GM12878 (cell line): ENCODE data around the gene MFAP4. TPM values are rescaled to one million over a fixed set of nuclear protein-coding genes. Genes with fewer than 3 reads are reported as not detected.

Experiments used
- ATAC-seq: fragments of 200-7000 bp; cut with Tn5 transposase; 3 replicates; pipeline ENCODE4 v1.9.1; 2020; ENCODE audit warnings: mild to moderate bottlenecking, moderate library complexity
- BruUV-seq: library from RNA; stranded (reverse); fragments of 400-500 nt; replicated peaks from 2 replicates; lab custom pipeline; 2021; lab: Mats Ljungman, UMichigan
- CTCF ChIA-PET: fragments of 300-600 bp; sonication (Branson Sonifier 250); formaldehyde crosslinking; extraction: SDS; loops from one replicate; lab custom pipeline; 2021; ENCODE audit warnings: inconsistent platforms; lab: Yijun Ruan, JAX
- POLR2A ChIA-PET: fragments of 350-600 bp; formaldehyde crosslinking; extraction: SDS; loops from one replicate; lab custom pipeline; 2021; ENCODE audit warnings: inconsistent platforms; lab: Charles Lee
- RAD21 ChIA-PET: fragments of 300-600 bp; sonication (Branson Sonifier 250); formaldehyde crosslinking; loops from one replicate; lab custom pipeline; 2023; ENCODE audit warnings: antibody characterized with exemption; ENCODE audit not compliant: unreplicated experiment; lab: Charles Lee
- SMC1A ChIA-PET: fragments of 300-600 bp; sonication (Branson Sonifier 250); formaldehyde crosslinking; loops from one replicate; lab custom pipeline; 2023; ENCODE audit not compliant: unreplicated experiment, uncharacterized antibody; lab: Charles Lee
- DNase-seq: peaks from one replicate; pipeline ENCODE4 v3.0.0-alpha.2; 2011; ENCODE audit warnings: low read depth, low spot score
- FAIRE-seq: peaks from 3 replicates; lab custom pipeline; 2011; peaks lifted over from hg19 to GRCh38; lab: Jason Lieb, UNC
- H2AFZ ChIP-seq: 2 replicates; pipeline ENCODE4 v1.6.0; 2011; ENCODE audit warnings: low read depth, low read length, control low read depth; ENCODE audit not compliant: control insufficient read depth
- H3K27ac ChIP-seq: 2 replicates; pipeline ENCODE4 v1.5.1; 2011; ENCODE audit warnings: control low read depth; ENCODE audit not compliant: control insufficient read depth, insufficient read depth
- H3K27me3 ChIP-seq, 2 experiments: replicated peaks in 1 of 2; 2 replicates each; pipeline versions ENCODE4 v1.6.0 to v1.6.1; 2011; ENCODE audit warnings: low read length in 1 of 2; ENCODE audit not compliant: control insufficient read depth in 2 of 2, insufficient read depth in 2 of 2
- H3K36me3 ChIP-seq, 2 experiments: 2 replicates each; pipeline ENCODE4 v1.5.1; 2011; ENCODE audit warnings: low read length in 1 of 2; ENCODE audit not compliant: control insufficient read depth in 2 of 2, insufficient read depth in 2 of 2
- H3K4me1 ChIP-seq: 2 replicates; pipeline ENCODE4 v1.6.1; 2011; ENCODE audit warnings: mild to moderate bottlenecking, low read length, moderate library complexity, mixed read lengths; ENCODE audit not compliant: control insufficient read depth, insufficient read depth
- H3K4me2 ChIP-seq: 2 replicates; pipeline ENCODE4 v1.6.0; 2011; ENCODE audit warnings: control low read depth; ENCODE audit not compliant: control insufficient read depth, insufficient read depth
- H3K4me3 ChIP-seq: fragments of 200-600 bp; sonication (generic); 2 replicates; pipeline ENCODE4 v1.5.1; 2016
- H3K79me2 ChIP-seq: 2 replicates; pipeline ENCODE4 v1.6.0; 2011; ENCODE audit warnings: low read length; ENCODE audit not compliant: control insufficient read depth, insufficient read depth
- H3K9ac ChIP-seq: 2 replicates; pipeline ENCODE4 v1.8.0; 2011; ENCODE audit warnings: low read length, control low read depth, mixed read lengths; ENCODE audit not compliant: control insufficient read depth, insufficient read depth
- H3K9me3 ChIP-seq: replicated peaks from 3 replicates; pipeline ENCODE4 v1.5.1; 2011; ENCODE audit warnings: mild to moderate bottlenecking, low read length; ENCODE audit not compliant: control insufficient read depth, insufficient read depth
- H4K20me1 ChIP-seq: 2 replicates; pipeline ENCODE4 v1.6.0; 2011; ENCODE audit not compliant: control insufficient read depth, insufficient read depth
- ATF7 ChIP-seq: fragments of 450-650 bp; IDR thresholded peaks from 2 replicates; pipeline ENCODE4 v1.6.1; 2016; ENCODE audit warnings: low read depth, mild to moderate bottlenecking
- BACH1 ChIP-seq: fragments of 450-650 bp; IDR thresholded peaks from 2 replicates; pipeline ENCODE4 v1.6.1; 2017; ENCODE audit warnings: mild to moderate bottlenecking, borderline replicate concordance
- CBX3 ChIP-seq: fragments of 200-600 bp; sonication (generic); IDR thresholded peaks from 2 replicates; pipeline ENCODE4 v1.6.1; 2016; ENCODE audit warnings: low read depth, borderline replicate concordance
- GATAD2B ChIP-seq: fragments of 450-650 bp; conservative IDR thresholded peaks from 2 replicates; pipeline ENCODE4 v1.6.1; 2017; ENCODE audit warnings: low read depth, mild to moderate bottlenecking, moderate library complexity
- IRF5 ChIP-seq: fragments of 450-650 bp; IDR thresholded peaks from 2 replicates; pipeline ENCODE4 v1.6.1; 2017; ENCODE audit warnings: borderline replicate concordance
- RFX5 ChIP-seq: IDR thresholded peaks from 2 replicates; pipeline ENCODE4 v1.6.1; 2011; ENCODE audit warnings: low read depth, low read length, improper control_type of control experiment
- SP1 ChIP-seq: IDR thresholded peaks from one replicate; pipeline ENCODE4 v1.6.1; 2011; ENCODE audit warnings: low read depth, low read length
- ZNF24 ChIP-seq: fragments of 450-650 bp; IDR thresholded peaks from 2 replicates; pipeline ENCODE4 v1.6.1; 2017; ENCODE audit warnings: antibody characterized with exemption, mild to moderate bottlenecking
- WGBS: methylation state at CpG from one replicate; pipeline ENCODE4 v1.1.6; 2016; ENCODE audit warnings: low lambda C conversion rate; ENCODE audit not compliant: insufficient replicate concordance, insufficient coverage; ENCODE audit errors: missing lambda C conversion rate; 5-methylcytosine and 5-hydroxymethylcytosine counted together
- in situ Hi-C: fragments of 300-500 bp; cut with MboI; formaldehyde crosslinking; loops from 9 replicates; pipeline ENCODE4 v1.14.3; 2018; ENCODE audit warnings: mixed read lengths
- intact Hi-C: fragments of 100-400 bp; cut with micrococcal nuclease; formaldehyde crosslinking; loops from one replicate; pipeline ENCODE4 v1.14.2; 2022; ENCODE audit not compliant: unreplicated experiment
- polyA plus RNA-seq, 11 experiments: library from polyadenylated mRNA; depleted of rRNA in 4 of 11; unstranded in 6 of 11; stranded (reverse) in 5 of 11; fragments of >200 nt; fragmentation: Nextera tagmentation in 4 of 11; fragmentation: Illumina TruSeq in 1 of 11; extraction: Ambion mirVana in 4 of 11; extraction: Trizol in 1 of 11; gene quantifications; 1 replicate in 1 of 11; 2 replicates in 10 of 11; pipeline versions ENCODE4 v1.2.1 to v1.2.3, GENCODE V29; 2011 to 2016; ENCODE audit warnings: inconsistent platforms in 2 of 11, missing spikeins in 2 of 11, low read depth in 1 of 11
- total RNA-seq, 4 experiments: library from RNA; depleted of rRNA in 3 of 4; stranded (reverse); fragments of >200 nt in 3 of 4; fragmentation: Illumina TruSeq in 1 of 4; extraction: Trizol in 1 of 4; gene quantifications; 2 replicates each; pipeline versions ENCODE4 v1.2.1 to v1.2.3, GENCODE V29; 2013 to 2021

Gene MFAP4
- total and polyA plus RNA-seq, 10 of the 15 experiments (the other 5 are each of a cell fraction or from before 2014, with no cell fraction given): 0.08 to 0.28 (median 0.09) TPM; not detected in 7

DNA sequence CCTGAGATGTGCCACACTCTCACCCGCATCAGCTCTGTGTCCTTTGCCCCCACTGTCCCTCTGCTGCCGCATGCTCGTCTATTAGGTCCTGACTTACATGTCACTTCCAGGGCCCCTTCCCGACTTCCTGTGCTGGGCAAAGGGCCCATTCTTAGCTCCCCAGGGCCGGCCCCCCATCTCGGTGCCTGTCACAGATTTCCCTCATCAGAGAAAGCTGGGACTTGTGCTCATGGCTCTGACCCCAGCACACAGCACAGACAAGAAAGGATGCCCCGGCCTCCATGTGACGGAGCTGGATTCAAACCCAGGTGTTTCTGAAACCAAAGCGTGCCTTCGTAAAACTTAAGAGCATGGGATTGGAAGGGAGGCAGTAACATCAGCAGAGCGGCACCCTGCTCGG is 14.6 kb downstream of the MFAP4 start:
- POLR2A ChIA-PET: no interaction called here
- no peak for ATAC-seq

DNA sequence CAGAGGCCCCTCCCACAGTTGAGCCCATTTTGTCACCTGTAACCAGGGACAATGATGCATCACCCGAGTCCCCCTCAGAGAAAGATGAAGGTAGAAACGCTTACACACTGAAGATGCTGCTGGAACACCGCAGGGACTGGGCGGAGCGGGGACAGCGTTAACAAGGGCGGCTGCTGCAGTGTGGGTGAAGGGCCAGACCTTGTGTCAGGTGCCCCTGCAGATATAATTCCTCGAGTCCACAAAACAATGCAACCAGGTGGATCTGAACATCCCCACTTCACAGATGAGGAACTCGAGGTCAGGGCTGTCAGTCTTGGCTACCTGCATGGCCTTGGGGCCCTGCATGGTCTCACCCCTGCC is 15.0 kb downstream of the MFAP4 start:
- H4K20me1 ChIP-seq: 0 out of 2 replicates have a peak, but pooled peaks cover 3% of the 10 kb centered on the region
- no peak for DNase-seq
- SMC1A ChIA-PET: interaction anchor here (0.9 kb wide), 1 partner anchor 9 kb away, joined by 3 read pairs; no protein-coding TSS in a partner anchor
- TF ChIP-seq BACH1 (no peak), ATF7 (no peak), IRF5 (no peak)
- TF ChIP-seq, all 136 proteins: peak for 0
- no peak overlapping the region for H3K9ac ChIP-seq
- intact Hi-C loops (no loop called here), in situ Hi-C loops (no loop called here)
- no peaks in the 10 kb centered on the region for H3K9me3 ChIP-seq
- no peak overlapping the region for H3K4me3 ChIP-seq
- H3K36me3 ChIP-seq: no peaks in the 10 kb centered on the region
- FAIRE-seq (no peak), ATAC-seq (no peak)
- H3K4me2 ChIP-seq: no peak overlapping the region
- peaks cover 26% of the 10 kb centered on the region for H3K4me1 ChIP-seq
- 82% methylated on average over 9 of the region's 9 CpGs for WGBS
- CTCF ChIA-PET: interaction anchor here (1.3 kb wide), 1 partner anchor 9 kb away, joined by 4 read pairs; the partner anchor contains the start of gene B9D1
- H3K27ac ChIP-seq: no peak overlapping the region
- POLR2A ChIA-PET: no interaction called here
- no peak overlapping the region for H2AFZ ChIP-seq
- H3K27me3 ChIP-seq: no peaks in the 10 kb centered on the region
- RAD21 ChIA-PET: interaction anchor here (0.9 kb wide), 1 partner anchor 9 kb away, joined by 3 read pairs; the partner anchor contains the start of gene B9D1
- H3K79me2 ChIP-seq: no peaks in the 10 kb centered on the region
- no TSS peak for BruUV-seq

More for the DNA sequence above, 14.6 kb downstream of the MFAP4 start:
- 84% methylated on average over 12 of the region's 12 CpGs for WGBS
- Histone ChIP-seq H3K79me2 (no peaks in the 10 kb centered on the region), H3K4me1 (peaks cover 26% of the 10 kb centered on the region), H3K9ac (no peak overlapping the region), H4K20me1 (0 out of 2 replicates have a peak, but pooled peaks cover 3% of the 10 kb centered on the region), H3K27ac (no peak overlapping the region), H3K4me2 (no peak overlapping the region), H3K27me3 (no peaks in the 10 kb centered on the region), H3K36me3 (no peaks in the 10 kb centered on the region), H3K4me3 (no peak overlapping the region), H2AFZ (no peak overlapping the region), H3K9me3 (no peaks in the 10 kb centered on the region)
- ChIA-PET RAD21 (no interaction called here), CTCF (interaction anchor here (1.3 kb wide), 1 partner anchor 10 kb away, joined by 4 read pairs; the partner anchor contains the start of gene B9D1), SMC1A (no interaction called here)
- intact Hi-C loops (no loop called here), in situ Hi-C loops (no loop called here)
- BruUV-seq: no TSS peak
- FAIRE-seq: no peak
- TF ChIP-seq GATAD2B (no peak), ZNF24 (no peak), RFX5 (no peak), SP1 (no peak), CBX3 (no peak)
- no peak for DNase-seq
